Astrocyte (in vitro differentiated cells and primary cell): ENCODE results near the gene PSMB11. TPM values are rescaled to one million over a fixed set of nuclear protein-coding genes. Genes with fewer than 3 reads are reported as not detected.

Experiments used
- DNase-seq: peaks from one replicate; pipeline ENCODE4 v3.0.0-alpha.2; 2010; ENCODE audit warnings: low read depth
- FAIRE-seq: peaks from 2 replicates; lab custom pipeline; 2011; peaks lifted over from hg19 to GRCh38; lab: Jason Lieb, UNC
- H2AFZ ChIP-seq: 2 replicates; pipeline ENCODE4 v1.6.0; 2012; ENCODE audit warnings: low read depth, low read length, inconsistent platforms
- H3K27ac ChIP-seq: 2 replicates; pipeline ENCODE4 v1.5.1; 2011; ENCODE audit warnings: low read depth, low read length, inconsistent platforms
- H3K27me3 ChIP-seq: 2 replicates; pipeline ENCODE4 v1.6.0; 2011; ENCODE audit warnings: low read length, inconsistent platforms; ENCODE audit not compliant: insufficient read depth
- H3K36me3 ChIP-seq: 2 replicates; pipeline ENCODE4 v1.5.1; 2011; ENCODE audit warnings: low read length, inconsistent platforms; ENCODE audit not compliant: insufficient read depth
- H3K4me1 ChIP-seq: 2 replicates; pipeline ENCODE4 v1.5.1; 2011; ENCODE audit warnings: low read length, inconsistent platforms; ENCODE audit not compliant: insufficient read depth
- H3K4me2 ChIP-seq: 2 replicates; pipeline ENCODE4 v1.6.0; 2012; ENCODE audit warnings: low read length, inconsistent platforms
- H3K4me3 ChIP-seq: 2 replicates; pipeline ENCODE4 v1.5.1; 2011; ENCODE audit warnings: low read depth, mild to moderate bottlenecking, low read length, inconsistent platforms; ENCODE audit not compliant: insufficient read depth
- H3K79me2 ChIP-seq: 2 replicates; pipeline ENCODE4 v1.6.0; 2012; ENCODE audit warnings: mild to moderate bottlenecking, low read length, inconsistent platforms; ENCODE audit not compliant: insufficient read depth
- H3K9ac ChIP-seq: 2 replicates; pipeline ENCODE4 v1.6.0; 2012; ENCODE audit warnings: mild to moderate bottlenecking, low read length, inconsistent platforms
- H3K9me3 ChIP-seq: 2 replicates; pipeline ENCODE4 v1.5.1; 2012; ENCODE audit warnings: low read depth, mild to moderate bottlenecking, low read length, inconsistent platforms; ENCODE audit not compliant: insufficient read depth
- H4K20me1 ChIP-seq: 2 replicates; pipeline ENCODE4 v1.6.0; 2012; ENCODE audit warnings: low read length, inconsistent platforms; ENCODE audit not compliant: insufficient read depth
- H3K27ac Mint-ChIP-seq: one replicate; pipeline ENCODE4 v1.8.0; 2021; ENCODE audit warnings: mild to moderate bottlenecking, mixed read lengths; ENCODE audit not compliant: unreplicated experiment
- H3K27me3 Mint-ChIP-seq: one replicate; pipeline ENCODE4 v1.8.0; 2021; ENCODE audit warnings: low read depth, mixed read lengths; ENCODE audit not compliant: unreplicated experiment
- H3K36me3 Mint-ChIP-seq: one replicate; pipeline ENCODE4 v1.8.0; 2021; ENCODE audit warnings: low read depth, mixed read lengths; ENCODE audit not compliant: unreplicated experiment
- H3K4me1 Mint-ChIP-seq: one replicate; pipeline ENCODE4 v1.8.0; 2021; ENCODE audit warnings: low read depth, mixed read lengths; ENCODE audit not compliant: unreplicated experiment
- H3K4me3 Mint-ChIP-seq: one replicate; pipeline ENCODE4 v1.8.0; 2021; ENCODE audit warnings: mild to moderate bottlenecking, moderate library complexity, mixed read lengths; ENCODE audit not compliant: unreplicated experiment
- H3K9me3 Mint-ChIP-seq: one replicate; pipeline ENCODE4 v1.8.0; 2021; ENCODE audit warnings: mild to moderate bottlenecking, mixed read lengths; ENCODE audit not compliant: unreplicated experiment
- CTCF ChIP-seq: IDR thresholded peaks from 2 replicates; pipeline ENCODE4 v1.5.1; 2011; ENCODE audit warnings: low read depth, mild to moderate bottlenecking, inconsistent platforms, low read length, moderate library complexity; ENCODE audit not compliant: insufficient read depth
- EZH2 ChIP-seq: IDR thresholded peaks from 2 replicates; pipeline ENCODE4 v1.6.1; 2012; ENCODE audit warnings: mild to moderate bottlenecking, low read length, inconsistent platforms; ENCODE audit not compliant: insufficient read depth
- total RNA-seq: library from RNA; stranded (reverse); gene quantifications from 2 replicates; pipeline ENCODE4 v1.2.1, GENCODE V29; 2021

PSMB11 gene
- total RNA-seq, 1 donor from 2014 or later, result not detected

- Histone ChIP-seq H2AFZ (no peak overlapping the region), H3K79me2 (no peaks in the 10 kb centered on the region), H4K20me1 (peaks cover 23% of the 10 kb centered on the region), H3K27me3 (no peaks in the 10 kb centered on the region), H3K27ac (no peak overlapping the region), H3K36me3 (peaks cover 7% of the 10 kb centered on the region), H3K9me3 (no peaks in the 10 kb centered on the region), H3K4me1 (peaks cover 19% of the 10 kb centered on the region), H3K4me3 (no peak overlapping the region), H3K4me2 (no peak overlapping the region), H3K9ac (no peak overlapping the region)
- Mint-ChIP-seq H3K27me3 (no peaks in the 10 kb centered on the region), H3K9me3 (no peaks in the 10 kb centered on the region), H3K4me1 (peaks cover 17% of the 10 kb centered on the region), H3K36me3 (peaks cover 11% of the 10 kb centered on the region), H3K4me3 (no peak overlapping the region), H3K27ac (no peak overlapping the region)
- no peak for DNase-seq
- TF ChIP-seq CTCF (no peak), EZH2 (no peak)
- FAIRE-seq, result no peak
These were observed 12.2 kb downstream of the PSMB11 start for GRCh38 chr14:23054000-23054811.

- Histone ChIP-seq H3K27me3 (no peaks in the 10 kb centered on the region), H3K79me2 (no peaks in the 10 kb centered on the region), H3K4me3 (no peak overlapping the region), H3K36me3 (peaks cover 10% of the 10 kb centered on the region), H3K27ac (no peak overlapping the region), H2AFZ (no peak overlapping the region), H3K4me2 (no peak overlapping the region), H3K4me1 (peaks cover 19% of the 10 kb centered on the region), H4K20me1 (peaks cover 27% of the 10 kb centered on the region), H3K9ac (no peak overlapping the region), H3K9me3 (no peaks in the 10 kb centered on the region)
- Mint-ChIP-seq H3K27ac (no peak overlapping the region), H3K9me3 (no peaks in the 10 kb centered on the region), H3K36me3 (peaks cover 8% of the 10 kb centered on the region), H3K4me3 (no peak overlapping the region), H3K27me3 (no peaks in the 10 kb centered on the region), H3K4me1 (peaks cover 17% of the 10 kb centered on the region)
- TF ChIP-seq EZH2, result no peak
- TF ChIP-seq CTCF, result no peak
- DNase-seq (no peak), FAIRE-seq (no peak)
These were observed 13.1 kb downstream of the PSMB11 start for GRCh38 chr14:23055147-23055550.

- Histone ChIP-seq H3K9ac (no peak overlapping the region), H3K79me2 (peaks cover 2% of the 10 kb centered on the region), H3K4me3 (no peak overlapping the region), H3K9me3 (no peaks in the 10 kb centered on the region), H2AFZ (no peak overlapping the region), H3K4me2 (peak overlapping the region; percentile 99), H3K27ac (no peak overlapping the region), H3K27me3 (no peaks in the 10 kb centered on the region), H4K20me1 (peaks cover 27% of the 10 kb centered on the region), H3K36me3 (peaks cover 16% of the 10 kb centered on the region), H3K4me1 (peaks cover 19% of the 10 kb centered on the region)
- peak overlapping the region; percentile 85 for H3K4me3 Mint-ChIP-seq
- DNase-seq, result no peak
- H3K27me3 Mint-ChIP-seq, result no peaks in the 10 kb centered on the region
- peaks cover 19% of the 10 kb centered on the region for H3K4me1 Mint-ChIP-seq
- H3K36me3 Mint-ChIP-seq, result peaks cover 8% of the 10 kb centered on the region
- no peaks in the 10 kb centered on the region for H3K9me3 Mint-ChIP-seq
- no peak for FAIRE-seq
- TF ChIP-seq CTCF (no peak), EZH2 (no peak)
- H3K27ac Mint-ChIP-seq, result peak overlapping the region; percentile 34
These were observed 13.7 kb downstream of the PSMB11 start for GRCh38 chr14:23055621-23056144.
